GM19372 (cell line): ENCODE data around the gene PITPNM1.

Experiments
- ATAC-seq: cut with Tn5 transposase; IDR thresholded peaks from one replicate; pipeline ENCODE4 v1.9.1; 2021; ENCODE audit warnings: mild to moderate bottlenecking, low read depth, moderate library complexity; ENCODE audit not compliant: unreplicated experiment

The PITPNM1 gene

DNA sequence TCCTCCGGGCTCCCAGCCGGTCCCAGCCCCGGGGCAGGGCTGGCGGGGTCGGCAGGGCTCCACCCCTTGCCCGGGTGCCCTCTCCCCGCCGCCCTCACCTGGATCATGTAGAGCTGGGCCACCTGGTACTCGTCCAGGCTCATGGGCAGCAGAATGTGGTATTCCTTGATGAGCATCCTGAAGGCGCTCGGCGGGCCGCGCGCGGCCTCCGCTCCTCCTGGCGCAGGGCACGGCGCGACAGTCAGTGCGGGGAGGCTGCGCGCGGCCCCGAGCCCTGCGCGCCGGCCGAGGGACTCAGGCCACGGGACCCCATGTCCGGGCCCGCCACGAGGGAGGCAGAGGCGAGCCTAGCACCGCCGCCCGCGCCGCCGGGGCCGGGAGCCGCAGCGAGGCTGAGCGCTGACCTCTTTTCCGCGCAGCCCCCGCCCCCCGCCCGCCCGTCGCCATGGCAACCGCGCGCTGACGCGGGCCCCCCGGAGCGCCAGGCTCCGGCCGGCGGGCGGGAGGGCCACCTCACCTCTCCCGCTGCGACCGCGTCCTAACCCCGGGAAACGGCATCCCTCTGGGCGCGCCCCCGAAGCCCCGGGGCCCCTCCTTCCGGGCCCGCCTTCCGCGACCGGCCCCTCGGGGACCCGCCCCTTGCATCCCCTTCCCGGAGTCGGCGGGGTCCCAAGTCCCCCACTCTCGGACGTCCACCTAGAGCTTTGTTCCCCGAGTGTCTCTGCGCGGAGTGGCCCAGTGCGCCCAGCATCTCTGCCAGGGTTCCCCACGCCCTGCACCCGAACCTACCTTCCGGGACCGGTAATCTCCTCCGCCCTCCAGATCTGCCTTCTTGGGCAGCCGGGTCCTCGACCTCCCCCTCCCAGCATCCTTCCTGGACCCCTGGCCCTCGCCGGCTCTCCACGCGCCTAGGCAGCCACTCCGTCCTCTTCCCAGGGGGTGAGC, 886 bp downstream of the PITPNM1 start:
- no peak for ATAC-seq

DNA sequence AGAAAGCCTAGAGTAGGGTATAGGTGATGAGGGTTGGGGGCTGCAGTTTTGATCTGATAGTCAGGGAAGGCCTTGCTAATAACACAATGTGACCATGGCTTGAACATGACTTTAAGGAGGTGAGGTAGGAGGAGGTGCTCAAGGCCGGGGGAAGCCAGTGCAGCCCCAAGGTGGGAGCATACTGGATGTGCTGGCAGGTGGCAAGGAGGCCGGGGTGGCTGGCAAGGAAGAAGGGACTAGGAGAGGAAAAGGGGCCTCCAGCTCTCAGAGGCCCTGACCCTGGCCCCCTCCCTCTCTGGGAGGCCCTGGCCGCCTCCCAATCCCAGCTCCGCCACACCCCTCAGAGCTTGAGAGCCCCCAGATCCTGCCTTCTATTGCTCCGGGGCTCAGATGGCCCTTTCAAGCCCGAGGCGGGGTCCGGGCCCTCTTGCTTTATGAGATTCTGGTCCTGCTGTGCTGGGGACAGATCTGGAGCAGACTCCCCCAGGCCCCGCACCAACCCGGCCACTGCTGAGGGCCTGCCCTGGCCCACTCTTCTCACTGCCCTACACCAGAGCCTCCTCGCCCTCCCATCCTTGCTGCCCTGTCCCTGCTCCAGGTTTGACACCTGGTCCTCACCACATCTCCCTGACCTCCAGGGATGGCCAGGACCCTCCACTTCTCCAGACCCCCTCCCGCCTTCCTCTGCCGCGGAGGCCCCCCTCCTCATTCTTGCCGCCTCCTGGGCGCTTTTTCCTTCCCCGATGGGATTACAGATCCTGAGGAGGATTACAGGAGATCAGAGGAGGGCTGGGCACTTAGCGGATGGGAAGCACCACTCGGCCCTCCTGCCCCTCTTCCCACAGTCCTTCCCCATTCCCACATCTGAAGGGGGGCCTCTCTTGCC, 1.8 kb downstream of the PITPNM1 start:
- ATAC-seq = no peak

DNA sequence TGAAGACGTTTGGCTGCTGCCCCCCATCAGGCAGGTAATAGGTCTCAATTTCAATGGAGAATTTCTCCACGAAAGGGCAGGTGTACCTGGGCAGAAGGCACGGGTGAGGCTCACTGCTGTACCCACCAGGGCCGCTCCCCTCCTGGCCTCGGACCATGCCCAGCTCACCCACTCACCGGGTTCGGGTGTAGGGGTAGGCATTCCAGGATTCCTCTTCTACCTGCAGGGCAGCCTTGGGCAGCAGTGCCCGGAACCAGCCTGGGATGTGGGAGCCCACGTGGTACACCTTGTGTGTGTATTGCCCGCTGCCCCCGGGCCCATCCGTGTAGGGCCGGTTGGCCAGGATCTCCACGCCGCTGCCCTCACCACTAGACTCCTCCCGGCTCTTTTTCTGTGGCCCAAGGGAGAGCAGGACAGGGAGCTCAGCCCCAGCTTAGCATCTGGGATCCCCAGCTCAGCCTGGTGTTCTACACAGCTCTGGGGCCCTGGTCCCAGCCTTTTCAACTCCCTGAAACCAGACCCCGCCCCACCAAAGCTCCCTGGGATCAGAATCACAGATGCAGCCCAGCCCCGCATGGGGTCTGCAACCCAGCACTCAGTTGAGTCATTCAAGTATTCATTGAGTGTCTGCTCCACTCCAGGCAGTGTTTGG, 2.7 kb downstream of the PITPNM1 start:
- ATAC-seq = no peak

DNA sequence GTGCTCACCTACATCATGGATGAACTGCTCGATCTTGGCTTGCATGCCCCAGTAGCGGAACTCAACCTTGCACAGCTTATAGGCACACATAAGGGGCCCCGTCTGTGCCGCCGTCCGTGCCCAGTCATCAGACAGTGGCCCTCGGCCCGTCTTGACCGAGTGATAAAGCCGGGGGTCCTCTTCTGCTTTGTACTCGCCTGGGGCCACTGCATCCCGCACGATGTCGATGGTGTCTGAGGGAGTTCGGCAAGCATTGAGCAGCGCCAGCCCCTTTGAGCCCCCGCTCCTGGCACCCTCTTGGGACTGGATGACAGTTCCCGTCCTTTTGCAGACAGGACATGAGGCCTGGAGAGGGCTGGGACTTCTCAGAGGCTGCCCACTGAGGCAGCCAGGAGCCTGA, 3.3 kb downstream of the PITPNM1 start:
- no peak for ATAC-seq

DNA sequence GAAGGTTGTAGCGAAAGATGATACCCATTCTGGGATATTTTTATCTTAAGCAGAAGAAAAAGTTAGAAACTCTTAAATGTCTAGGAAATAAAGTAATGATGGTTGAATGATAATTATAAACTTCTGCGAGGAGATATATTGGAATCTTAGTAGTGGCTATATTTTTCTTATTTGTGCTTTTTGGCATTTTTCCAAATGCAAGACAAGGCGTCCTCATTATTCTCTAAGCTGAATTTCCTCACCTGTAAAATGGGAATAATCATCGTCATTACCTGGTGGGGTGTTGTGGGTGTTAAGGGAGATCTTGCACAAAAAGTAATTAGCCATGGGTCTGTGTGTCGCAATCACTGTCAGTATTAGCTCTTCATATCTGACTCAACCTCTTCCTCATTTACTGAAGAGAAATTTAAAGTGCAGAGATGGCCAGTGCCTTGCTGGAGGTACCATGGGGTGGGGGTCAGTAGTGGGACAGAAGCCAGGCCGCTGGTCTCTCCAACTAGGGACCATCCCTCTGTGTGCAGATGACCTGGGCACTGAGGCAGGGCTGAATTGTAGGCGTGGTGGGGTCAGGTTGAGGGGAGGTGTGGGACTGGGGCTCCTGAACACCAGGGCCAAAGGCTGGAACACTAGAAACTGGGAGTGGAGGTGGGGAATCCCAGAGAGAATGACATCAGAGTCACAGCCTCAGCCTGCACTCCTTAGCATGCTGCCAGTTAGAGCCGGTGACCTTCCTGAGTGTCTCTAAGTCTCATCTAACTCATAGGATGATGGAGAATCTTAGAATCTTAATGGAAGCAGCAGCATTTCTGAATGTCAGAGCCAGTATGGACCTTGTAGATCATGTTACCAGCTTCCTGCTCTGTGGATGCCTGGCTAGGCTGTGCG, 4.1 kb downstream of the PITPNM1 start:
- ATAC-seq = no peak

DNA sequence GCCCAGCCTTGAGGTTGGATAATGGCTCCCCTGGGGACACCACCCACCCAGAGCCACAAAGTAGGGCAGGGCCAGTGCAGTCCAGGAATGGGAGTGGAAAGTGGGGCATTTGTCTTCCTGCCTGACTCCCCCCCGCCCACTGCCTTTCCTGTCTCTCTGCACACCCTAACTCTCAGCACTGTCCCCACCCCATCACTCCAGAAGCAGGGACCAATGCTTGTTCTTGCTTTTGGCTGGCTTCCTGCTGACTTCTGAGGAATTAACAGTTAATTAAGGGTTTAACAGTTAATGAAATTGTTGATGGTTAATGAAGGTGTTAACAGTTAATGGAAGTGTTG, 4.7 kb downstream of the PITPNM1 start:
- ATAC-seq = no peak

DNA sequence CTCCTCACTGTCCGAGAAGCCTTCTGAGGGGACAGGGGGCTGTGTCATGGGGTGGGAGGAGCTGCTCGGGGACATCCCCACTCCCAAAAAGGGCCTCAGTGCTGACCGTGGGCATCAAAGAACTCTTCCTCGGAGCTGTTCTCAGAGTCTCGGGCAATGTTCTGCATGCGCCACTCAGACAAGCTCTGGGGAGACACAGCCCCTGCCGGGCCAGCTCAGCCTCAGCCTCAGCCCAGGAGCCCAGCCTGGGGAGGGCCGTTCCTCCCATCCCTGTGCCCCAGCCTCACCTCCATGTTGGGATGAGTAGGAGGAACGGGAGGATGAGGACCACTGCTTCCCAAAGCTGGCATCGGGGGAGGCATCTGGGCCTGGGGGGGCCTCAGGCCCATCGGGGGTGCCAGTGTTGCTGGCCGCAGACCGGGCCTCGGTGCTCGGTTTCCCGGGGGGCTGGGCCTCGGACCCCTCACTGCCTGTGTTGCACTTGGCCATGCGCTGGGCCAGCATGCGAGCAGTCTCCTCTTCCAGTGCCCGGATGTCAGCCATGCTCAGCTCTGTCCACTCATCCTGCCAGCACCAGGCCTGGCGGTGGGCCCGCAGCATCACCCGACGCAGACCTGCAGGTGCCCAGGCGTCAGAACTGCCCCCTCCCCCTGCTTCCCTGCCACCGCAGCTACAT, 5.2 kb downstream of the PITPNM1 start:
- ATAC-seq = no peak

DNA sequence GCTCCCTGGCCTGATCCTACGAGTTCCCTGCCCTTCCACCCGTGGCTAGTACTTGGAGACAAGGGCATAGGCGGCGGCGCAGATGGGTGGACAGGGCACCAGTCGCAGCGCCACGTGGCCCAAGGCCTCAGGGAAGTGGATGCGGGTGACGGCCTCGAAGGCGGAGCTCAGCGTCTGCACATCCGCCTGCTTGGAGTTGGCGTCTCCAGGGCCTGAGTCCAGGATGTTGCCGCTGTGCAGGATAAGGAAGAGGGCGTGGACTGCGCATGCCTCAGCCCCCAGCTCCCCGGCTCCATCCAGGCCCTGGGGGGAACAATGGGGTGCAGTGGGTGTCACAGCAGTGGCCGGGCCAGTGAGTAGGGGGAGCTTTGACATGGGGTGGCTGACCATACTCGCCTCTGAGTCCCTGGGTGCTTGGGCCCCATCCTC, 6.6 kb downstream of the PITPNM1 start:
- ATAC-seq = no peak

DNA sequence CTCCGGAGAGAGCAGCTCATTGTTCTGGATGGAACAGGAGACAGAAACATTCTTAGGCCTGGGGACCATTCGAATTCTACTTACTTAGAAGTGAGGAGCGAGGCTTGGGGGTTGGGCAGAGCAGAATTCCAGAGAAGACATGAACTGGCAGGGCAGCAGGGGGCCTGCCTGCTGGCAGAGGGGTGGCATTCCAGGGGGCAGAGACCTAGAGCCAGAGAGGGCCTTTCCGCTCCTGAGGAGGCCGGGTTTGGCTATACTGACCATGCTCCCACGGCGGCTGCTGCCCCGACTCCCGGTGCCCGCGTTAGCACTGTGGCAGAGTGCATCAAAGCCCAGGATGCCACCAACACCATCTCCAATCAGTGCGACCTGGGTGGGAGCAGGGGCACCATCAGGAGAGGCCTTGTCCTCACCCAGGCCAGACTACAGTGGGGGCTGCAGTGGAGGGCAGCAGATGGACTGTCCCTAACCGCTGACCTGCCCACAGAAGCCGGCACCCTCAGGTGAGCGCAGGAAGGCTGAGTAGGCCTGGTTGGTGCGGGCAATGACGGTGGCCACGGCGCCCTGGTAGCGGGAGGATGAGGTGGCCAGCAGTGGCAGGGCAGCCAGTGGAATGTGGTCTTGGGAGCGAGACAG, 7.4 kb downstream of the PITPNM1 start:
- no peak for ATAC-seq

DNA sequence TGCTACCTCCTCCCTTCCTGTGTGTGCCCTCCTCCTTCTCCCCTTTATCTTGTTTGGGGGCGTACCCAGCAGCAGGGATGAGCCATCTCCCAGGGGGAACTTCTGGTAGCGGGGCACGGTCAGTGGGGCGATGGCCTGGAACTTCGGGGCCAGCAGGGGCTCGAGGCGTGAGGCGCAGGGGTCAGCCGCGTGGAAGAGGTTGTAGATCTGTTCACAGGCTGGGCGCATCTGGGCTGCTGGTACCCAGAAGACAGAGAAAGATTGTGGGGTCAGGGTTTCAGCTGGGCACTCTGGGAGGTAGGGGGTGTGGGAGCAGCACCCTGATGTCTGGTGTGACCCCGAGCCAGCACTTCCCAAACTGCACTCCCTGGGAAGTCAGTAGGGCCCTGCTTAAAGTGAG, 9.1 kb downstream of the PITPNM1 start:
- ATAC-seq = no peak

DNA sequence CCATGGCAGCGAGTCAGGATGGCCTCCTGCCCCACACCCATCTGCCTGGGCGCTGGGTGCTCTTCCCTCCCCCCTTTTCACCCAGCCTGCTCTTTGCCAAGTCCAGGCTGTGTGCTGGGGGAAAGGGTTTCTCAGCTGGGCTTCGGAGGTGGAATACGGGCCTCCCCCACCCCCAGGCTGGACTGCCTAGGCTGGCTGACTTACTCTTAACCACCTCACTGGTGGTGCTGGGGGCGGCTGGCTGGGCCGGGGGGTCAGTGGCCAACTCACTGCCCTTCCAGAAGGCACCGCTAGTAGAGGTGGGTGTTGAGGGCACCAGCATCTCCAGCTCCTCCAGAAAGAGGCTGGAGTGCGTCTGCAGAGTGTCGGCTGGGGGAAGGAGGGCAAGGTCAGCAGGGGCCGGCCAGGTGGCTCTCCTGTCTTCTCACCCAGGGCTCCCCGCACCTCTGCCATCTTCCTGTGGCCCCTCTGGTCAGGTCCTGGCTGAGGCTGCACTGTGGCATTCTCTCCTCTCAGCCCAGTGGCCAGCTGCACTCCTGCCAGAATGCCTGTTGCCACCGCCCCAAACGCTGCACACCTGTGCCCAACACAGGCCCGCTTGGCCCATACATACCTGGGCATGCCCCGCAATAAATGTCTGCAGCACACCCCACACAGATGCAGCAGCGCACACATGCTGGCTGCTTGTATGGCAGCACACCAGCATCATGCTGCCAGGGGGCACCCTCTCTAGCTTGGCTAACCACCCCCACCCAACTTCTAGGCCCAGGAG, 9.7 kb downstream of the PITPNM1 start:
- ATAC-seq = no peak

DNA sequence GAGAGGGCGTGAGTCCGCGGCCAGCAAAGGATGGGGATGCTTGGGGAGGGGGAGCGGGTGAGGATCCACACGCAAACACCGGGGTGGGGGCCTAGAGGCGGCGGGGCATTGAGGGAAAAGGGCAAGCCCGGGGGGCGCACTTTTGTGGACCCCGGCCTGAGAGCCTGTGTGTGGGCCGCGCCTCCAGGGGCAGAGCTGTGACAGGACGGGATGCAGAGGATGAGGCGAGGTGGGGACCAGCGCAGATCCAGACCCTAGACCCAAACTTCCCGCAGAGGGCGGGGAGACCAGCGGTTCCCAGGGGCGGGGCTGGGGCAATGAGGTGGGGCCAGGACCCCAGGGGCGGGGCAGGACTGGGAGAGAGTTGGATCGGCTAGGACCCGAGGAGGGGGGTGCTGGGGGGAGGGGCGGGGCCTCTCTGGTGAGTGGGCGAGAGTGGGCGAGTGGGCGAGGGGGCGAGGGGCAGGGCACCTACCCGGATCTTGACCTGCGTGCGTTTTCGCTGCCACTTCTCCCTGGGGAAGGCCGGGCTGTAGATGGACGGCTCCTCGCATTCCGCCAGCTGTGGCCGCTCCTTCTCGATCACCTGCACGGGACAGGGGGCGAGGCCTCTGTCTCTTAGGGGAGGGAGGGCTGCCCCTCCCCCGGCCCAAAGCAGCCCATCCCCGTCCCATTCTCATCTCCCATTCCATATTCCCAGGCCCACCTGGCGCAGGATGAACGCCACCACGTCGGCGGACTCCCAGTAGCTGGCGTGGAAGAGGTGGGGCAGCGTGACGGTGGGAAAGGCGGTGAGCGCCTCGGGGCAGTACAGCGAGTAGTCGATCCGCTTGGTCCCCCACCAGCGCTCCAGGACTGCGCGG, 10.6 kb downstream of the PITPNM1 start:
- no peak for ATAC-seq

DNA sequence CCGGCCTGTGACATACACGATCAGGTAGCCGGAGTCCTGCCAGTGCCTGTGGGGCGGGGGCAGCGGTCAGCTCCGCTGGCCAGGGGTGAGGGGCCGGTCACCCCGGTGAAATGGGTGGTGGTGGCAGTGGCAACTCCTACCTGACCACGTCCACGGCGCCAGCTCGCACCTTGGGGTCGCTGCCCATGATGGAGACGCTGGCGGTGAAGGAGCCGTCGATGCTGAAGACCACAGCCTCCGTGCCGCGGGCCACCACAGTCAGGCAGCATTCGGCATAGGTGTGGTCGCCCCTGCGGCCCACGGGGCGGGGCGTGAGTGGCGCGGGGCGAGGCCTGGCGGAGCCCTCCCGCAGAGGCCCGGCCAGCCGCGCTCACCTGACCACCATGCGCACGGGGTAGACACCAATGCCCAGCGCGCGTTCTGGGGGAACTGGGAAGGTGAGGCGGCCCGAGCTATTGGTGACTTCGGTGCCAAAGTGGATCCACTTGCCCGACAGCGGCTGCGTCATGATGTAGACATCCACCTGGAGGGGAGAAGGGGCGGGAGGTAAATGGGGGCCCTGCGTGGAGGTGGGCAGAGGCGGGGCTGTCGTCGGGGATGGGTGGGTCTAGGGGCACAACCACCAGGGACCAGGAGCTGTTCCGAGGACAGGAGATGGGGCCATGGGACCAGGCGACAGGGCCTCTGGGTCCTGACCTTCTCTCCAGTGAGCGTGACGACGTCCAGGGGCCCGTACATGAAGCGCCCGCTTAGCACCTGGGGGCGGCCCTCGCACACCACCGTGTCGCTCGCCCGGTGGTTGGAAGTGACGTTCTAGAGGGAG, 11.4 kb downstream of the PITPNM1 start:
- ATAC-seq = no peak

DNA sequence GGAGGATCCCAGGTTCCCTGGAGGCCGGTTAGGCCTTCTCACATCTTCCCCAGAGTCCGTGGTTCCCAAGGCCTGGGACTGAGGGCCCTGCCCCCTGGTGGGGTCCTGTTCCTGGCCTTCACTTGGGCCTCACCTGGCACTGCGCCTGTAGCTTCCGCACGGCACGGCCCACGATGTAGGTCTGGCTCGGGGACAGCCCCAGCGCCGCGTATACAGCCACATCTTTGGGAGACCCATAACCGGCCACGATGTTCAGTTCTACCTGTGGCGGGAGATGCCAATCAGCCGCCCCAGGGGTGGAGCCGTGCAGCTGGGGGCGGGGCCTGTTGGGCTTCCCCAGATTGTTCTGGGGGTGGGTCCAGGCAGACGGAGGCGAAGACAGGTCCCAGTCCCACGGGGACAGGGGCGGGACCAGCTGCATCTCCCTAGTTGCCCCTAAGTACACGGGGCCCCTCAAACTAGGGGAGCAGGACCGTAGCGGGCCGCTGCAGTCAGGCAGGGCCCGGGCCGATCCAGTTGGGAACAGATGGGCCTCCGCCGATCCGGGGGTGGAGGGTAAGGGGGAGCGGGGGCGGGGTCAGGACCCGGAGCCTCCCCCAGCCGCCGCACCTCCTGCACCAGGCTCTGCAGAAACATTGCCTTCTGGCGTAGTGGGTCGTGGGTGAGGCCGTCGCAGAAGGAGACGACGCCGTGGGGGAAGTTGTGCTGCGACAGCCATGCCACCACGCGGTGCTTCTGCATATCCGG, 12.2 kb downstream of the PITPNM1 start:
- no peak for ATAC-seq

DNA sequence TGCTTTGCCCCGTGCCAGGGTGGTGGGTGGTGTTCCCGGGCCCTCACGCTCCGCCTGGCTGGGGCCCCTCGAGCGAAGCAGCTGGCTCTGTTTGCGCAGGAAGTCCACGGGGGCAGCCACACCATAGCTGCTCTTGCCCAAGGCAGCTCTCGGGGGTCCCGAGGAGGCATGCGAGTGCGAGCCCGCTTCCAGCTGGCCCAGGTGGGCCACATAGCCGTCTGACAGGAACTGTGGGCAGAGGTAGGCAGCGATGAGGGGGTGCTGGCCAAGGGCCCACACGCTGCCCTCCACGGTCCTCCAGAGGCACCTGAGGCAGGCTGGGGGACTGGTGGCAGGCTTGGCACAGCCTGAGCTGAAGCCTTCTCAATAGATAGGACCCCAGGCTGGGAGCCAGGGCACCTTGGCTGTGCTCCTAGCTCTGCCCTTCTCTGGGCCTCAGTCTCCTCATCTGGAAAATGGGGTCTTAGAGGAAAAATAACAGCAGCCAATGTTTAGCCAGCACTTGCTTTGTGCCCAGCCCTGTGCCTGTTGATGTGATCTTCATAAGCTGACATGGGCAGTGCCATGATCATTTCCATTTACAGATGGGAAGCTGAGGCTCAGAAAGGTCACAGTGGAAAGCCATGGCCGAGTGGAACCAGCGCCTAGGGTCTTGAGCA, 13.0 kb downstream of the PITPNM1 start:
- no peak for ATAC-seq
